Right lung (tissue), 5 donors: ENCODE results near the gene EXOC4. TPM values are rescaled to one million over a fixed set of nuclear protein-coding genes. Genes with fewer than 3 reads are reported as not detected.
"Not testable (repeated sequence)": the region's sequence is repeated elsewhere in the genome, so short reads cannot be mapped to it uniquely, and the experiment has no call there.

Source experiments
- DNase-seq, 2 donors: peaks; one replicate each; pipeline ENCODE4 v3.0.0-alpha.2; 2013
- polyA plus RNA-seq, 5 donors: library from polyadenylated mRNA; unstranded; fragments of 120-200 nt; gene quantifications; one replicate each; pipeline versions ENCODE4 v1.2.1 to v1.2.3, GENCODE V29; 2013; ENCODE audit warnings: inconsistent platforms in 1 of 5, low replicate concordance in 1 of 5; ENCODE audit not compliant: insufficient read length in 5 of 5, insufficient read depth in 1 of 5

The EXOC4 gene
- polyA plus RNA-seq, 5 donors, result 44.0 to 67.8 (median 61.9) TPM

GRCh38 chr7:133625046-133625445, 372.2 kb downstream of the EXOC4 start:
- no peak for DNase-seq

- DNase-seq, result no peak
Observed at GRCh38 chr7:133629701-133630100, 376.8 kb downstream of the EXOC4 start.

GRCh38 chr7:133633055-133633454, 380.2 kb downstream of the EXOC4 start:
- DNase-seq, result no peak

GRCh38 chr7:133635541-133635940, 382.7 kb downstream of the EXOC4 start:
- DNase-seq, result no peak

GRCh38 chr7:133638857-133639256, 386.0 kb downstream of the EXOC4 start:
- DNase-seq, result no peak

- no peak for DNase-seq
Observed at GRCh38 chr7:133641436-133641835, 388.6 kb downstream of the EXOC4 start.

- no peak for DNase-seq
Observed at GRCh38 chr7:133642907-133643306, 390.0 kb downstream of the EXOC4 start.

GRCh38 chr7:133643652-133644051, 390.8 kb downstream of the EXOC4 start:
- DNase-seq, result not testable (repeated sequence)

GRCh38 chr7:133645884-133646391, 393.1 kb downstream of the EXOC4 start:
- DNase-seq, result no peak

- DNase-seq, result no peak
Observed at GRCh38 chr7:133646472-133647315, 393.8 kb downstream of the EXOC4 start.

- DNase-seq, result no peak
Observed at GRCh38 chr7:133649593-133649992, 396.7 kb downstream of the EXOC4 start.

- peak; percentile 51 to 60 for DNase-seq
Observed at GRCh38 chr7:133650069-133650468, 397.2 kb downstream of the EXOC4 start.

- no peak for DNase-seq
Observed at GRCh38 chr7:133650487-133651300, 397.8 kb downstream of the EXOC4 start.

- no peak for DNase-seq
Observed at GRCh38 chr7:133652547-133652946, 399.7 kb downstream of the EXOC4 start.

- no peak for DNase-seq
Observed at GRCh38 chr7:133654547-133654946, 401.7 kb downstream of the EXOC4 start.

GRCh38 chr7:133662276-133662675, 409.4 kb downstream of the EXOC4 start:
- DNase-seq, result no peak

GRCh38 chr7:133662830-133663229, 410.0 kb downstream of the EXOC4 start:
- DNase-seq, result no peak

- DNase-seq, result no peak
Observed at GRCh38 chr7:133664528-133664927, 411.6 kb downstream of the EXOC4 start.

GRCh38 chr7:133668296-133669060, 415.6 kb downstream of the EXOC4 start:
- DNase-seq, result no peak

GRCh38 chr7:133669061-133669455, 416.2 kb downstream of the EXOC4 start:
- DNase-seq, result no peak

GRCh38 chr7:133670250-133670649, 417.4 kb downstream of the EXOC4 start:
- DNase-seq, result no peak

GRCh38 chr7:133672866-133673265, 420.0 kb downstream of the EXOC4 start:
- DNase-seq, result no peak
